HG02852 (cell line): Measurements from ENCODE around the gene STK35.
"Not testable (repeated sequence)": the region's sequence is repeated elsewhere in the genome, so short reads cannot be mapped to it uniquely, and the experiment has no call there.

ENCODE experiments used
- ATAC-seq: cut with Tn5 transposase; IDR thresholded peaks from one replicate; pipeline ENCODE4 v1.9.1; 2021; ENCODE audit warnings: mild to moderate bottlenecking, moderate library complexity; ENCODE audit not compliant: unreplicated experiment

STK35 gene

GRCh38 chr20:2179949-2180348 lies 78.3 kb downstream of the STK35 start:
- no peak for ATAC-seq

DNA sequence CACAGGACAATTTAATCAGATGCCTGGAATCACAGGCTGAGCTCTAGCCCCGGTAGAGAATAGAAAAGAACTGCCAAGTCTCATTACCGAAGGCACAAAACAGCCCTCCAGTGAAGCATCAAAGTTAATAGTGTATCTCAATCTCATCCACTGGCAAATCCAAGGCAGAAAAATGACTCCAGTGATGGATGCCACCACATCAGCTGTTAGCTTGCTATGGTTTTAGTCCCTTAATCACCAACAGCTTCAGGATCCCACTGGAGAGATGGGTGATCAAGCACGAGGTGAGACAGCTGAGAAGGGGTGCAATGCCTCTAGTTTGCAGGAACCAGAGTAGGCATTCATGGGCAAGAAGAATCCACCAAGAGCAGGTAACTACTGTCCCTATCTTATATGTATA lies 81.8 kb downstream of the STK35 start:
- ATAC-seq: no peak

DNA sequence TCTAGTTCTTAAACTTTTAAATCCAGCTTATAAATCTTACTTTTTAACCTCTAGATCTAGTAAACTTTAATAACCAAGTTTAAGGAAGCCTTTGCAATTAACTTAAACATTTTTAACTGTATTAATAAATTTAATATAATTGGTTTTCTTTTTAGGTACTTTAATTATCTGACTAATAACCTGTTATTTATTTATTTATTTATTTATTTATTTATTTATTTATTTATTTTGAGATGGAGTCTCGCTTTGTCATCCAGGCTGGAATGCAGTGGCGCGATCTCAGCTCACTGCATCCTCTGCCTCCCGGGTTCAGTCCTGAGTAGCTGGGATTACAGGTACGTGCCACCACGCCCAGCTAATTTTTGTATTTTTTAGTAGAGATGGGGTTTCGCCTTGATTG lies 83.3 kb downstream of the STK35 start:
- not testable (repeated sequence) for ATAC-seq

GRCh38 chr20:2195614-2196013 lies 94.0 kb downstream of the STK35 start:
- no peak for ATAC-seq

- no peak for ATAC-seq
These were observed 95.5 kb downstream of the STK35 start for GRCh38 chr20:2197166-2197565.
